Activated T-cell treated with anti-CD3 and anti-CD28 coated beads for 48 hours (primary cell): ENCODE measurements around the gene BLOC1S1.

Experiments used
- DNase-seq: peaks from one replicate; pipeline ENCODE4 v3.0.0-alpha.2; 2020; ENCODE audit warnings: low read depth

The BLOC1S1 gene

DNA sequence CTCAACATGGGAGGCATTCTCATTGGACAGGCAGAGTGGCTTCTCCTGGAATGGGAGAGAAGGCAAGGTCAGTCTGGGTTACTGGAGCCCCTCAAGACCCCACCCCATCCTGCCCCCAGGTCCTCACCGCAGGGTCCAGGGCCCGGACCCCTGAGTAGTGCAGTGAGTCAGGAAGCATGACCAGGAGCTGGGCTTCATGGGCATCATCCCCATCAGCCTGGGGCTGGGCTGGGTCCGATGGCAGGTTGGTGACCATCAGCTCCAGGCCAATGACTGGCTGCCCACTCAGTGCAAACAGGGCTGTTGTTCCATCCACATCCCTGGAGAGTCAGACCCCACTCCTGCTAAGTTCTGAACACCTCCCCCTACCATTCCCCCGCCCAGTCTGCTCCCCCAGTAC is 21.2 kb upstream of the BLOC1S1 start:
- no peak for DNase-seq

- no peak for DNase-seq
These were observed 20.5 kb upstream of the BLOC1S1 start for GRCh38 chr12:55695349-55695748.

DNA sequence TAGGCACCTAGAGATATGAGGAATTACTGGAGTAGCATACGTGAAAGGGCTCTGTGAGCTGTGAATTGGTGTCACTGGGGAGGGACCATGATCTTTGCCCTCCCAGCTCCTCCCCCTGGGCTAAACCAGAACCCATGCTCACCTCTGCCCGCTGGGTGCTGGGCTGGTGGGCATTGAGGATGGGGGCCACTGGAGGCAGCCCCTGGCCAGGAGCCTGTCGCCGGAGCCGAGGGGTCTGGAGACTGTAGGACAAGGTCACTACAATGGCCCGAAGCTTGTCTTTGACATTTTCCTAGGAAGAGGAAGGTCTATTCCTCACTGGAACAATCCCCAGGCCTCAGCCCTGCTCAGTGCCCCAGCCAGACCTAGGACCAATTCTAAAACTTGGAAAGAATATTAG is 19.7 kb upstream of the BLOC1S1 start:
- DNase-seq = no peak

GRCh38 chr12:55696796-55697462 is 18.9 kb upstream of the BLOC1S1 start:
- no peak for DNase-seq

DNA sequence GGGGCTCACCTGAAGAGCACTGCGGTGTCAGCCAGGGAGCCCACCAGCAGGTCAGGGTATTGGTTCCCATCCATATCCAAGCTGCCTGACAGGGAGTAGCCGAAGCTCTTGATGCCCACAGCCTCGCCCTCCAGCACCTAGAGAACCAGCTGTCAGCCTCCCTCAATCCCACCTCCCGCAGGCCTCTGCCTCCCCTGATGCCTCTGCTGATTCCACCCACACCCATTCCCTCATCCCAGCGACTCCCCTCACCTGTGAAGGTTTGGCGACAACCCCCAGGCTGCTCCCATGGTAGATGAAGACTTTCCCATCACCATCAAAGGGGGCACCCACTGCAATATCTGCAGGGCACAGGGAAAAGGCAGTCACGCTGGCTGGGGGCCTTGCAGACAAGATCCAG is 18.2 kb upstream of the BLOC1S1 start:
- no peak for DNase-seq

- no peak for DNase-seq
These were observed 17.4 kb upstream of the BLOC1S1 start for GRCh38 chr12:55698241-55698955.

DNA sequence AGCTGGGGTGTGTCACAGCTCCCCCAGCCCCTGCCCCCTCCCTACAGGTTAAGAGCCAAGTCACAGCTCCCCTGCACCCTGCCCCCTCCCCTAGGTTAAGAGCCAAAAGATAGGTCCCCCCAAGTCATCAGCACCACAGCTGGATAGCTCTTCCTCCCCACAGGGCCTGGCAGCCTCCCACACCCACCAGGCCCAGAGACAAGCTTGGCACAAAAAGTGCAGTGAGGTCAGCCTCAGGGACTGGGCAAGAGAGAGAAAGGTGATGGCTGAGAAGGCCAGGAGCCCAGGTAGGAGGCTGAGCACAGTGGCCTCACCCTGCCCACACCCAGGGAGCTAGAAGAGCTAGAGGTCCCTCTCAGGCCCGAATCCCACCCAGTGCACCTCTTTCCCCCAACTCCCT is 16.9 kb upstream of the BLOC1S1 start:
- DNase-seq = no peak

- no peak for DNase-seq
These were observed 16.3 kb upstream of the BLOC1S1 start for GRCh38 chr12:55699471-55700055.

DNA sequence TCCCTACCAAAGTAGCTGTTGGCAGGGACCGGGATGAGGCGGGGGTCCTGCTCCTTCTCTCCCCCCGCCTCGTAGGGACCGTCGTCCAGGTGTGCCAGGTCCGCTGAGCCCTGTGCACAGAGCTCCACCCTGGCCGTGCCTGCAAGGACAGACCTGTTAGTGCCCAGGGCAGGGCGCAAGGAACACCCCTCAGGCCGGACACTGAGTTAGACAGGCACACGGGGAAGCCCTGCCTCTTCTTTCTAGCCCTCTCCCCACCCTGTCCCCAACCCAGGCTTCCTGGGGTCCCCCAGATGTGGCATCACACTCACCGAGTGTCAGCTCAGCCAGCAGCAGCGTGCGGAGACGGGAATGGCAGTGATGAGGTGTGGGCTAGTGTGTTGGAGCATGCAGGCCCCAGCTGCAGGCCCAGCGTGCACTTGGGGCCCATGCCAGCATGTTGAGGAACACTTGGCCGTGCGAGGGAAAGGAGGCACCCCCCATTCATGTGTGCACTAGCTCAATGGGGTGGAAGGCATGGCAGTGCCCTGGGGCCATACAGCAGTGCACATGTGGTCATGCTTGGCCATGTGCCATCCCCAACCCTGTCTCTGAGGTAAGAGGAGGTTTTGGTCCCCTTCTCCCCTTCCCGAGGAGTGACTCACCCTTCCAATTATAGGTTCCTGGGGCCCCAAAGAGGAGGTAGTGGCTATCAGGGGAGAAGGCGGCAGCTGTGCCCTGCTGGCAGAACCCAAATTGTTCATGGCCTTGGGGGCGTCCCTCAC is 15.4 kb upstream of the BLOC1S1 start:
- no peak for DNase-seq

DNA sequence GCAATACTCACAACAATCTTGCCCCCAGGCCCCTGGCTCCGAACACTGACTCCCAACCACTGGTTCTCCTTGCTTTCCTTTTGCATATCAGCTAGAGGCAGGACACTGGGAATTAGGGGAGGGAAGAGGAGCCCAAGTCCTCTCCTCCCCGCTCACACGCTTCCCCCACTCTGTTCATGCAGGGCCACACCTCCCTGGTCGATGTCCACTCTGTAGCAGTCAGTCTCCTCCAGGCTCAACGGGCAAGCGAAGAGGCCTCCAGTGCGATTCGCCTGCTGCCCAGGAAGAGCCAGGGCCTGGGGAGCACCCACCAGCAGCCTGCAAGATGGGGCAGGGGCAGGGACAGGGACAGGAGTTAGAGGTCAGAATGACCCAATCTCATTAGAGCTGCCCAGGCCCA is 13.0 kb upstream of the BLOC1S1 start:
- no peak for DNase-seq

DNA sequence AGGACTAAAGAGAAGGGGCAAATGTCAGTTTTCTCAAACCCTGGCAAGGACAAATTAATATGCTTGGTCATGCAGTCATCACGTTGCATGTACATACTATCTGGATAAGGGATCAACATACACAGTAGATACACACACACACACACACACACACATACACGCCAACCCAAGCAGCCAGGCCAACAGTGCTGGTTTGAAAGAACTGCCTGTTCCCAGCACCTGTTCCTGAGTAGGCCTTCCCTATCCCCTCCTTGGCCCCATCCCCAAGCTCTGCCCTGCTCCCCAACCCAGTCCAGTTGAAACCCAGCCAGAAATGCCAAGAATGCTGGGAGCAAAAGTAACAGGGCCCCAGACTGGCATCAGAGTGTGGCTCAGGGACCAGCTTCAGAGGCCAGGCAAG is 12.6 kb upstream of the BLOC1S1 start:
- no peak for DNase-seq

- no peak for DNase-seq
These were observed 11.7 kb upstream of the BLOC1S1 start for GRCh38 chr12:55703901-55704761.

GRCh38 chr12:55704824-55705718 is 10.8 kb upstream of the BLOC1S1 start:
- no peak for DNase-seq

GRCh38 chr12:55705782-55706402 is 10.0 kb upstream of the BLOC1S1 start:
- no peak for DNase-seq

- DNase-seq = no peak
These were observed 9.2 kb upstream of the BLOC1S1 start for GRCh38 chr12:55706568-55707218.

DNA sequence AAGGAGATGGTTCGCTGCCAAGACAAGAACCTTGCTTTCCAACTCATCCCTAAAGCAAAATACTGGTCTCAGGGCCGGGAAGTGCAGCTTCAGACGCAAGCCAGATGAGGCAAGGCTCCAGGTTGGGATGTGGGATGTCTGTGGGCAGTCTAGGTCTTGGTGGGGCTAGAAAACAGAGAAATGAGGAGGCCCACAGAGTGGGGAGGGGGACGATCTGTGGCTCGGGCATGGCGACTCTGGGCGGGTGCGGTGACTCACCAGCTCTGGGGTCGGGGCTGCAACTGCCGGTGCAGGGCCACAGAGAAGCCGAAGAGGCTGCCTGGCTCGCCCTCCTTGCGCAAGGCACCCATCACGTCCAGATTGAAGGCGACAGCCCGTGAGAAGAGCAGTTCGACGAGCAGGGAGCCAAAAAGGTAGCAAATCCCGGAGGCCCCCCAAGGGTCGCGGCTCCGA is 8.6 kb upstream of the BLOC1S1 start:
- no peak for DNase-seq

DNA sequence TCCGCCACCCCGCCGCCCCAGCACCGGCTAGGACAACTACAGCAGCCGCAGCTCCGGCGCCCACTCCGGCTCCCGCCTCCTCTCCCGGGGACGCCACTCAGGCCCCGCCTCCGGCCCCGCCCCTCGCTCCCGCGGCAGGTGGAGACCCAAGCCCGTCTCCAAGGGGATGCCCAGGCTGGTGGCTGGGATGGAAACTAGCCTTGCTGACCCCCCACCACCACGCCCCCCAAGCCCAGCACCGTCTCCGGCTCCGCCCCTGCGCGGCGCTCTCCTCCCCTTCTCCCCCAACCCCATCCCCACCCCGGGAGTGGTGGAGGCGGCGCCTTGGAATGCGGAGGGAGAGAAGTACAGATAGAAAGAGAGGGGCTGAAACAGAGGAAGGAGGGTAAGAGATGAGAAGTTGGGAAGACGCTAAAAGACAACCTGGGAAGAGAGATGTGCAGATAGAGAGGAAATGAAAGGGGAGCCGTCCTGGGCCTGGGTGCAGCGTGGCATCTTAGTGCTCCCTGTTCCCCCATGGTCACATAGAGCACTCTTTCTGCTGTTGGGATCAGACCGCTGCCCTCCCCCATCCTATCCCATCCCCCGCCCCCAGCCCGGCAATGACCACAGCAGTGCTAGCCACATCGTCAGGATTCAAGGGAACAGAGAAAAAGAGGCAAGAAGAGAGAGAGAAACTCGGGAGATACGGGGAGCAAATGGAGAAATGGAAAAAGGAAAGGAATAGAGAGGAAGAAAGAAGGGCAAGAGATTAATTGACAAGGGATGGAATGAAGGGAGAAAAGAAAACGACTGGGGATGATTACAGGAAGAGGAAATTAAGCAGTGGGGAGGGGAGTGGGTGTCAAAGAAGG is 7.8 kb upstream of the BLOC1S1 start, which contains the start of gene ITGA7:
Gene ITGA7 (minus strand): TSS at position 64 of the 854 bp plus-strand sequence. CDS start 222 bp downstream, outside the sequence.
- DNase-seq = peak; percentile 58

- DNase-seq = no peak
These were observed 7.1 kb upstream of the BLOC1S1 start for GRCh38 chr12:55708695-55709233.
